ENCODE data around the gene OR2S2. TPM values are rescaled to one million over a fixed set of nuclear protein-coding genes. Genes with fewer than 3 reads are reported as not detected.

Gene OR2S2
- total RNA-seq, 2 experiments from 2014 or later = not detected

DNA sequence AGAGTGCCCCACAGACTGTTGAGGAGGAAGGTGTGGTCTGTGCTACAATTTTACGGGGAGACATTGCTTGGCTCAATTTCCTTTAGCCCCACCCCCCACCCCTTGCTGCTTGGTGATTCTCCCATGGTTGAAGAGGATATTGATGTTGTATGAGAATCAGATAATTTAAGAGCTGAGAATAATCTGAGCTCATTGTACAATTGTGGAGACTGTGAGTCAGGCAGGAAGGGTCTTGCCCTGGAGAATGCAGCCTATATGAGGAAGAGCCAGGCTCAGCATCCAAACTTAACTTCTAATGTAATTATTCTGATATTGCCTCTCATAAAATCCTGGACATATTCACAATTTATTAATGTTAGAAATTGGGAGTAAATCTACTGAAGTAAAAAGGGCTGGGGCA lies 26.1 kb upstream of the OR2S2 start:
- DNase-seq = no peak
- intact Hi-C loops (cut with micrococcal nuclease) = no loop called here
- Mint-ChIP-seq H3K36me3 (ENCODE audit: low read depth) (no peaks in the 10 kb centered on the region), H3K9me3 (no peaks in the 10 kb centered on the region), H3K27ac (no peak overlapping the region), H3K4me1 (ENCODE audit: low read depth) (peaks cover 5% of the 10 kb centered on the region), H3K4me3 (no peak overlapping the region), H3K27me3 (ENCODE audit: low read depth) (peaks cover 13% of the 10 kb centered on the region)
- CTCF ChIA-PET = interaction anchor here (0.7 to 1.2 kb wide), 3 partner anchors 21 to 39 kb away, joined by 6 to 8 read pairs (median 7); no protein-coding TSS in a partner anchor

DNA sequence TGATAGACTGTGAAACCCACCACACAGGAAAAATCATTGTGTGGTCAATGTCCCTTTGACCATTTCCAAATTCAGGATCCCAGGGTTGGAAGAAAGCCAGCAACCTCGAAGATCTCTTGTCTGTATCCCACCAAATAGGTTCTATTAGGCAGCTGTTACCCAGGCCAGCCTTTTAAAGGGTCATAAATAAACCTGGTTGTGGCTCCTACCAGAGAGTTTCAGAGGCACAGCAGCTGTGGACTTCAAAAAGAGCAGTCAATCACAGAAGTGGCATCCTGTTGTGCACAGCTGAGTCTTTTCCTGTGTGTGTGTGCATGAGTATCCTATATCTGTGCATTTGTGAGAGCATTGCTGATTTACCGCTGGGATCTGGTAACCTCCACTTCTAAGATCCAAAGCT lies 23.7 kb upstream of the OR2S2 start:
- Mint-ChIP-seq H3K27me3 (ENCODE audit: low read depth) (peaks cover 14% of the 10 kb centered on the region), H3K9me3 (no peaks in the 10 kb centered on the region), H3K4me3 (no peak overlapping the region), H3K27ac (no peak overlapping the region), H3K4me1 (ENCODE audit: low read depth) (peaks cover 5% of the 10 kb centered on the region), H3K36me3 (ENCODE audit: low read depth) (no peaks in the 10 kb centered on the region)
- CTCF ChIA-PET = interaction anchor here (1.1 kb wide), 1 partner anchor 41 kb away, joined by 3 read pairs; no protein-coding TSS in a partner anchor
- DNase-seq = no peak
- intact Hi-C loops (cut with micrococcal nuclease) = no loop called here

DNA sequence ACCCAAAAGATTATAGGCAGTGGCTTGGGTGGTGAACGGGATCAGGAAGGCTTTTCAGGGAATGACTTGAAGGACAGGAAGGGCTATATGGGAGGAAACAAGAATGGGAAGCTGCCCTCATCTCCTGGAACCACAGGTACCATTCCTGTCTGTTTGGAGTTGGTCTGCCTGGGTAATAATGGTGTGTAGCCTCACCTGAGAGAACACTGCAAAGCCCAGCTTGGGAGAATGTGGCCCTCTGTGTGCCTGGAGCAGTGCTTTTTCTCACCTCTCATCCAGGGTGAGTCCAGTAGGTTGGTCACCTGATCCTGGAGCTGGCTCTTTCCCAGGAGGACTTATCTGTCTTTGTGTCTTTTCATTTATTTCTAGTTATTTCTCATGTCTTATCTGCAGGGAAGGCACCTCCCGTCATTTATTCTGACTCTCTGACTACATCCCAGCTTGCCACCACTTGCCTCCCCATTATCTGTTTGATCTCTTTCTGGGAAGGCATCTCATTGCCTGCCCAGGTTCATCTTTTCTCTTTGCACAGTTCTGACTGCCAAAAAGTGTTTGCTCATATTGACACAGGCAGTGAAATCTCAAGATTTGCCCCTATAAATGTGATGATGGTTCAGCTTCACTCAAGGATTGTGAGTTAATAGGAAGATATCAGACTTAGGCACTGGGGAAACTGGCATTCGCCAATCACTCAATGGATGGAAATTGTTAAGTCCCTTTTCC lies 22.5 kb upstream of the OR2S2 start:
- CTCF ChIA-PET = interaction anchor here (1.3 to 1.7 kb wide), 3 partner anchors 24 to 43 kb away, joined by 3 to 4 read pairs (median 3); no protein-coding TSS in a partner anchor
- Mint-ChIP-seq H3K27ac (no peak overlapping the region), H3K27me3 (ENCODE audit: low read depth) (peaks cover 21% of the 10 kb centered on the region)

DNA sequence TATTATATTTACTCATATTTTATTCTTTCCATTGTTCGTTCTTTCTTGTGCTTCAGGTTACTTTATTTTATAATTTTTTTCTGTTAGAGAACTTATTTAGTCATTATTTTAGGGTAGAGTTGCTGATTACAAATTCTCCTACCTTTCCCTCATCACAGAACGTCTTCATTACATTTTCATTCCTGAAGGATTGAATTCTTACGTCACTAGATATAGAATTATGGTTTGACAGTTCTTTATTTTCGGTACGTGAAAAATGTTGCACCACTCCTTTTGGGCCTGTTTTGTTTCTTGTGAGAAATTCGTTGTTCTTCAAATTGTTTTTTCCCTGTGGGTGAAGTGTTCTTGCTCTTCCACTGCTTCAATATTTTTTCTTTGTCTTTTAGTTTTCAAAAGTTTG lies 20.8 kb upstream of the OR2S2 start:
- intact Hi-C loops (cut with micrococcal nuclease) = no loop called here
- no peak overlapping the region for H3K4me3 Mint-ChIP-seq
- peaks cover 26% of the 10 kb centered on the region for H3K27me3 Mint-ChIP-seq (ENCODE audit: low read depth)
- peaks cover 5% of the 10 kb centered on the region for H3K4me1 Mint-ChIP-seq (ENCODE audit: low read depth)
- peaks cover 18% of the 10 kb centered on the region for H3K9me3 Mint-ChIP-seq
- DNase-seq = no peak
- CTCF ChIA-PET = no interaction called here
- no peak overlapping the region for H3K27ac Mint-ChIP-seq
- H3K36me3 Mint-ChIP-seq (ENCODE audit: low read depth) = peaks cover 2% of the 10 kb centered on the region

More for the DNA sequence above, 22.5 kb upstream of the OR2S2 start:
- Mint-ChIP-seq H3K4me1 (ENCODE audit: low read depth) (peaks cover 5% of the 10 kb centered on the region), H3K36me3 (ENCODE audit: low read depth) (no peaks in the 10 kb centered on the region), H3K4me3 (no peak overlapping the region), H3K9me3 (peaks cover 7% of the 10 kb centered on the region)
- no peak for DNase-seq
- intact Hi-C loops (cut with micrococcal nuclease) = no loop called here

DNA sequence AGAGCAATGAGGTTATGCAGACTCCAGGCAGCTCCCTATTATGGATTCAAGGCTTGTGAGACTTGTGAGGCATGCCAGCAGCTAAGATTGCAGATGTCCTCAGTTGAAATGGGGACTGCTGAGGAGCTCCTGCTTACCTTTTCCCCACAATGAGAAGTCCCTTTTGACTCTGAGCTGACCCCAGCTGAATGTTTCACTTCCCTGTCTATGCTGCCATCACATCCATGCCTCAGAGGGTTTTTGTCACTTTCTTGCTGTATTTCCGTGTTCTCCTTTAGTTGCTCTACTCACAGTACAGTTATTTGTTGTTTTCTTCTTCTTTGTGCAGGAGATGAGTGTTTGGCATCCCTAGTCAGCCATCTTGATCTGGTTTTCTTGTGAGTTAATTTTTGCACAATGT lies 18.8 kb upstream of the OR2S2 start:
- Mint-ChIP-seq H3K36me3 (ENCODE audit: low read depth) (peaks cover 2% of the 10 kb centered on the region), H3K4me3 (no peak overlapping the region), H3K9me3 (peaks cover 18% of the 10 kb centered on the region), H3K27ac (no peak overlapping the region), H3K27me3 (ENCODE audit: low read depth) (peaks cover 37% of the 10 kb centered on the region), H3K4me1 (ENCODE audit: low read depth) (peaks cover 8% of the 10 kb centered on the region)
- no peak for DNase-seq
- intact Hi-C loops (cut with micrococcal nuclease) = no loop called here
- CTCF ChIA-PET = interaction anchor here (1.3 kb wide), 1 partner anchor 31 kb away, joined by 3 read pairs; no protein-coding TSS in a partner anchor

DNA sequence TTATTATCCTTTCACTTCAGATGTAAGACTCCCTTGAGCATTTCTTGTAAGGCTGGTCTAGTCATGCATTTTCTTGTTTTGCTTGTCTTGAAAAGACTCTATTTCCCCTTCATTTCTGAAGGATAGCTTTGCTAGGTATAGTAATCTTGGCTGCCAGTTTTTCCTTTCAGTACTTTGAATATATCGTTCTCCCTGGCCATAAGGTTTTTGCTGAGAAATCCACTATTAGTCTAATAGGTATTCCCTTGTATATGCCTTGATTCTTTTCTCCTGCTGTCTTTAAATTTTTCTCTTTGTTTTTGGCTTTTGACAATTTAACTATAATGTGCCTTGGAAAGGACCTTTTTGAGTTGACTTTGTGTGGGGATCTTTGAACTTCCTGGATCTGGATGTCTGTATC lies 16.8 kb upstream of the OR2S2 start:
- peaks cover 18% of the 10 kb centered on the region for H3K9me3 Mint-ChIP-seq
- H3K4me1 Mint-ChIP-seq (ENCODE audit: low read depth) = peaks cover 5% of the 10 kb centered on the region
- H3K27ac Mint-ChIP-seq = no peak overlapping the region
- intact Hi-C loops (cut with micrococcal nuclease) = no loop called here
- peaks cover 2% of the 10 kb centered on the region for H3K36me3 Mint-ChIP-seq (ENCODE audit: low read depth)
- peaks cover 37% of the 10 kb centered on the region for H3K27me3 Mint-ChIP-seq (ENCODE audit: low read depth)
- no peak for DNase-seq
- CTCF ChIA-PET = no interaction called here
- H3K4me3 Mint-ChIP-seq = no peak overlapping the region

DNA sequence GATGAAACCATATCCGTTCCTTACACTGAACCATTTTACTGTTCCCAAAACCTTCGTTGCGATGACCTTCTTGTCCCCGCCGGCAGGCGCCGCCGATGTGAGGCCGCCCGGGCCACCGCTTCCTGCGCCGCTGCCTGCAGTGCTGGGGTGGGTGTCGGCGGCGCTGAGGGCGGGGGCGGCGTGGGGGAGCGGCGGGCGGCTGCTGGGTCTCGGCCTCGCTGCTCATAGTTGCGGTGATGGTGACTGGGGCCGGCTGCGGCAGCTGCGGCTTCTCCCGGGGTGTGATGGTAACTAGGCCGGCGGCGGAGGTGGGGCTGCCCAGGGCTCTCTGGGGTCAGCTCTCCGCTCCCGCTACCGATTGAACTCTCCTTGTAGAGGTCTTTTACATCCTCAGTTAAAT lies 14.1 kb upstream of the OR2S2 start:
- H3K27ac Mint-ChIP-seq = no peak overlapping the region
- peak; percentile 23 for DNase-seq
- peaks cover 18% of the 10 kb centered on the region for H3K9me3 Mint-ChIP-seq
- peak overlapping the region; percentile 23 for H3K4me3 Mint-ChIP-seq
- peaks cover 5% of the 10 kb centered on the region for H3K4me1 Mint-ChIP-seq (ENCODE audit: low read depth)
- intact Hi-C loops (cut with micrococcal nuclease) = no loop called here
- H3K36me3 Mint-ChIP-seq (ENCODE audit: low read depth) = peaks cover 2% of the 10 kb centered on the region
- H3K27me3 Mint-ChIP-seq (ENCODE audit: low read depth) = peaks cover 33% of the 10 kb centered on the region
- CTCF ChIA-PET = no interaction called here

DNA sequence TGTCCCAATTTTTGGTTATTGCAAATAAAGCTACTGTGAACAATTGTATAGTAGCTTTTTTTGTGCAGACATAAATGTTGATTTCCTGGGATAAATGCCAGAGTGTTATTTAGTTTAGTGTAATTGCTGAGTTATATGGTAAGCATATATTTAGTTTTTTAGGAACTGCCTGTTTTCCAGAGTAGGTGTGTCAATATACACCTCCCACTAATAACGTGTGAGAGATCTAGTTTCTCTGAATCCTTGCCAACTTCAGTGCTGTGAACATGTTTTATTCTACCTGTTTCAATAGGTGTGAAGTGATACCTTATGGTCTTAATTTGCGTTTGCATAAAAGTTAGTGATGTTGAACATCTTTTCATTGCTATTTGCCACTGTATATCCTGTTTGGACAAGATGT lies 9.1 kb upstream of the OR2S2 start:
- H3K4me1 Mint-ChIP-seq (ENCODE audit: low read depth) = no peaks in the 10 kb centered on the region
- H3K27ac Mint-ChIP-seq = no peak overlapping the region
- DNase-seq = no peak
- intact Hi-C loops (cut with micrococcal nuclease) = no loop called here
- H3K36me3 Mint-ChIP-seq (ENCODE audit: low read depth) = no peaks in the 10 kb centered on the region
- H3K9me3 Mint-ChIP-seq = no peaks in the 10 kb centered on the region
- no peak overlapping the region for H3K4me3 Mint-ChIP-seq
- CTCF ChIA-PET = no interaction called here
- peaks cover 10% of the 10 kb centered on the region for H3K27me3 Mint-ChIP-seq (ENCODE audit: low read depth)

DNA sequence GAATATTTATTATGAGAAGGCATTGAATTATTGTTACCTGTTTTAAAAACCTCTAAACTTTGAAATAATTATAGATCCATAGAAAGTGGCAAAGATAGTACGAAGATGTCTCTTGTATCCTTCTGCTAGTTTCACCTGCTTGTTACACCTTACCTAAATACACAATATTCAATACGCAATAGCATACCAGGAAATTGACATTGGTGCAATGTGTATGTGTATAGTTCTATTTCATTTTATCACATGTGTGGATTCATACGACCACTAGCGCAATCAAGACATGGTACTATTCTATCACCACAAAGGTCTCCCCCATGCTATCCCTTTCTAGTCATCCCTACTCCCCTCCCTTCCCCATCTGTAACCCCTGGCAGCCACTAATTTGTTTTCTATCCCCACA lies 8.5 kb upstream of the OR2S2 start:
- Mint-ChIP-seq H3K27me3 (ENCODE audit: low read depth) (peaks cover 4% of the 10 kb centered on the region), H3K27ac (no peak overlapping the region), H3K4me3 (no peak overlapping the region), H3K9me3 (no peaks in the 10 kb centered on the region), H3K4me1 (ENCODE audit: low read depth) (no peaks in the 10 kb centered on the region), H3K36me3 (ENCODE audit: low read depth) (no peaks in the 10 kb centered on the region)
- DNase-seq = no peak
- intact Hi-C loops (cut with micrococcal nuclease) = no loop called here
- CTCF ChIA-PET = no interaction called here

DNA sequence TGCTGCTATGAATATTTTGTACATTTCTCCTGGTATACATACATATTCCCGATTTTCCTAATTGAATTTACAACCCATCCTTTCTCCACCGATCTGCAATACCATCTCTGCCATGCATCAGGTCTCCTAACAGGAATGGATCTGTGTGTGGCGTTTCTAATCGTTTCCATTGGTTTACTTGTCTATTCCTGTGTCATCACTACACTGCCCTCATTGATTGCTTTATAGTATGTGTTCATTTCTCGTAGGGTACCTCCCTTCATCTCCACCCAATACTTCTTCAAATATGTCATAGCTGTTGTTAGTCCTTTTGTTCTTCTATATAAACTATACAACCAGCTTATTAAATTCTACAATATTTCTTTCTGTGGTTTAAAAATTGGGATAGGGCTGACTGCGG lies 7.1 kb upstream of the OR2S2 start:
- intact Hi-C loops (cut with micrococcal nuclease) = no loop called here
- no peaks in the 10 kb centered on the region for H3K27me3 Mint-ChIP-seq (ENCODE audit: low read depth)
- H3K4me3 Mint-ChIP-seq = no peak overlapping the region
- no peak for DNase-seq
- no peaks in the 10 kb centered on the region for H3K4me1 Mint-ChIP-seq (ENCODE audit: low read depth)
- CTCF ChIA-PET = interaction anchor here (0.6 to 2.3 kb wide), 4 partner anchors 10 to 200 kb away, joined by 4 to 7 read pairs (median 4); no protein-coding TSS in a partner anchor
- H3K27ac Mint-ChIP-seq = no peak overlapping the region
- H3K36me3 Mint-ChIP-seq (ENCODE audit: low read depth) = no peaks in the 10 kb centered on the region
- no peaks in the 10 kb centered on the region for H3K9me3 Mint-ChIP-seq

DNA sequence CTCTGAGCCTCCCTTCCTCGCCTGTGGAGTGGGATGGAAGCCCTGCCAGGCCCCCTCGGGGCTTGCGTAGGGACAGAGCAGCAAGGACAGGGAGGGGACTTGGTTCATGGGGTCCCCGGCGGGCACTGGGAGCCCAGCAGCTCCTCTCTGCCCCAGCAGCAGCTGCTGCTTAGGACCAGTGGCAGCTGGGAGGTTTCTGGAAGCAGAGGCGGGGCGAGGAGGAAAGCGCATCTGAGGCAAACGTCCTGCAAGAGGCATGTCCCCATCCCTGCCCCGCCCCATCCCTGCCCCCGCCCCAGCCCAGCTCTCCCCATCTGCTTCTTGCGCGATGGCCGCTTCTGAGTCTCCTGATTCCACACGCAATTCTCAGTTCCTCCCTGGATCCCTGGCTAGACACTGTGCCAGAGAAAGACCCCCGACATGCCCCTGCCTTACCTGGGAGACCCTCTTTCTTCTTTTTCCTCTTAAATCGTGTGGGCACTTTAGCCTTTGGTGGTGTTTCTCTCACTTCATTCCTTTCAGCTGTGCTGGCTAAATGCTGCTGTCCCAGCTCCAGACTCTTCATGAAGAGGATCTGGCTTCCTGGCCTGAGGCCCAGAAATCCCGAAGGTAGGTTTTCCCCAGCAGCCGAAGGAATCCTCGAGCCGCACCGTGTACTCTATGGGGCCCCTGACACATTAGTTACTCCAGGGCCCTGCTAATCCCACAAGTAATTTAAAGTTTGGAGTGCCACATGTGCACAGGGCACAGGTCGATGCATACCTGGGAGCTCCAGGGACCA lies 4.4 kb upstream of the OR2S2 start:
- H3K4me3 Mint-ChIP-seq = no peak overlapping the region
- no peaks in the 10 kb centered on the region for H3K9me3 Mint-ChIP-seq
- H3K4me1 Mint-ChIP-seq (ENCODE audit: low read depth) = no peaks in the 10 kb centered on the region
- intact Hi-C loops (cut with micrococcal nuclease) = no loop called here
- CTCF ChIA-PET = interaction anchor here (0.6 to 1.8 kb wide), 3 partner anchors 8 to 65 kb away, joined by 3 to 4 read pairs (median 4); no protein-coding TSS in a partner anchor
- H3K27ac Mint-ChIP-seq = no peak overlapping the region
- DNase-seq = no peak
- H3K27me3 Mint-ChIP-seq (ENCODE audit: low read depth) = no peaks in the 10 kb centered on the region
- no peaks in the 10 kb centered on the region for H3K36me3 Mint-ChIP-seq (ENCODE audit: low read depth)

DNA sequence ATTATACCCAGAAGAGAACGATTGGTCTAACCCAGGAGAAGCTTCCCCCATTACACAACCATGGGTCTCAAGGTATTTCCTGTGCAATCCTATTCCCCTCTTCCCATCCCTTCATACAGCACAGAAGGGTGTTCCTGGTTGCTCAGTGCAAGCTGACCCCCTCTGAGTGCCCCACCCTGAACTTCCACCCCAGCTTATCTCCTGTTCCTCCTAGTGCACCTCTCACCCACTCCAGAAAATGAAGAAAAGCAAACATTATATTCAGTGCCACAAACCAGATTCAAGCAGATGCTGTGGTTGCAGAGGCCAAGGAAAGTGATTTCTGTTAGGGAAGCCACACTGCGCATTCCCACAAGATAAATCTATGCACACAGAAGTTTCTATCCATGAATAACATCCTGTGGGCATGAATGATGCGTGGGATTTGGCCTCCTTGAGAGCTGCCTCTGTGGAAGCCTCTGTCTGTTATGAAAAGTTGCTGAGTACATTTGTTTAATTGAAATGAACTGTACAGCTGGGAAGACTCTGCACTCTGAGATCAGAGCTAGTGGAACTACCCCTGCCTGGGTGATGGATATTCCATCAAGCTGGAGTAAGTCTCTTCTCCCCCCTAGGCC lies 2.2 kb upstream of the OR2S2 start:
- intact Hi-C loops (cut with micrococcal nuclease) = no loop called here
- CTCF ChIA-PET = interaction anchor here (1.2 to 1.8 kb wide), 7 partner anchors 11 to 144 kb away, joined by 3 to 15 read pairs (median 7); no protein-coding TSS in a partner anchor
- Mint-ChIP-seq H3K27ac (no peak overlapping the region), H3K36me3 (ENCODE audit: low read depth) (no peaks in the 10 kb centered on the region), H3K27me3 (ENCODE audit: low read depth) (no peaks in the 10 kb centered on the region), H3K4me1 (ENCODE audit: low read depth) (no peaks in the 10 kb centered on the region), H3K4me3 (no peak overlapping the region), H3K9me3 (no peaks in the 10 kb centered on the region)
- no peak for DNase-seq
